ENCODE data around the gene CDH26.

DNA sequence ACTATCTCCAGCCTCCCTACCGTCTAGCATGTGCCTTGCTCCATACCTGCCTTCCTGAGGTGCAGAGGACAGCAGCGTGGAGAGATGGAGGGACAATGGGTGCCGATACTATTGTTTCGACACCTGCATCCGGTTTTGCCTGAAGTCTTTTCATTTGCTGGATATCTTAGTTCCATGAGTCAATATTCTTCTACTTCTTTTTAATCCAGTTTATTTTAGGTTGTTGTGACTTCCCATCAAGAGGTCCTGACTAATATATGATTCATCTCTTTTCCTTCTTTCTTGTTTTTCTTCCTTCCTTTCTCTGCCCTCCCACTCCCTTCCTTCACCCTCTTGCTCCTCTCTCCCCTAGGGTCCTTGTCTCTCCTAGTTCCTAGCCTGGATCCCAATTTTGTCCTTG is 91.4 kb downstream of the CDH26 start:
- TF ChIP-seq POLR2A (IDR thresholded peaks at IDR 0.05) (no peak), CTCF (IDR thresholded peaks at IDR 0.05 in 4 of 5, conservative IDR thresholded peaks at IDR 0.05 in 1 of 5) (no peak)
